G401.6 (cell line): ENCODE data around the gene SLC22A23.
"Not testable (repeated sequence)": the region's sequence is repeated elsewhere in the genome, so short reads cannot be mapped to it uniquely, and the experiment has no call there.

Experiments
- FAIRE-seq: peaks from 2 replicates; lab custom pipeline; 2012; peaks lifted over from hg19 to GRCh38; lab: Jason Lieb, UNC

SLC22A23 gene

DNA sequence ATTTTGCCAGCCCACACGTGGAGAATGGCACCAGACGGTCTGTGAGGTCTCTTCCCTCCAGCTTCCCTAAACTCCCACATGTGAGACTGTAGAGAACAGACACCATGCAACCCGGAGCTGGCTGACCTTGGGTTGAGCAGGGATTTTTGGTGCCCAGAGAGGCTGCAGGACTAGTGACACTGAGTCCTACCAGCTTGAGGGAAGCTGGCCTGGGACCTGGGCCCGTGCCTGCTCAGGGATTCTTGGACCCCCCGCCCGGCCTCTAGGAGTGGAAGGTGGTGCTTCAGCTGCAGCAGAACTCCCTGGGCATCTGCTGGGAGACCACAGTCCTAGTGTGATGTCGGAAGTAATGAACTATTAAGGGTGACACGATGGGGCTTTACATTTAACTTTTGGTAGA lies 194.9 kb downstream of the SLC22A23 start:
- FAIRE-seq = no peak

DNA sequence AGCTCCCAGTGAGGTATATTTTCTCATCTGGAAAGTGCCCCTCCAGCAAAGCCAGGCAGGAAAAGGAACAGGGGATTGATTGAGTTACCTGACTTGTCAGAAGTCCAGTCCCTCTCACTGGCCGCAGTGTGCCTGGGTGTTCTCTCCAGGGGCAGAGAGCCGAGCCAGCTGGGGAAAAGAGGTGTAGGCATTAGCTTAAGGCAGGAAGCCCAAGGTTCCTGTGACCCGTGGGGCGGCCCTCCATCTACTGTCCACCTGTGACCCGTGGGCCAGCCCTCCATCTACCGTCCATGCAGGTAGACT lies 195.4 kb downstream of the SLC22A23 start:
- FAIRE-seq = no peak

DNA sequence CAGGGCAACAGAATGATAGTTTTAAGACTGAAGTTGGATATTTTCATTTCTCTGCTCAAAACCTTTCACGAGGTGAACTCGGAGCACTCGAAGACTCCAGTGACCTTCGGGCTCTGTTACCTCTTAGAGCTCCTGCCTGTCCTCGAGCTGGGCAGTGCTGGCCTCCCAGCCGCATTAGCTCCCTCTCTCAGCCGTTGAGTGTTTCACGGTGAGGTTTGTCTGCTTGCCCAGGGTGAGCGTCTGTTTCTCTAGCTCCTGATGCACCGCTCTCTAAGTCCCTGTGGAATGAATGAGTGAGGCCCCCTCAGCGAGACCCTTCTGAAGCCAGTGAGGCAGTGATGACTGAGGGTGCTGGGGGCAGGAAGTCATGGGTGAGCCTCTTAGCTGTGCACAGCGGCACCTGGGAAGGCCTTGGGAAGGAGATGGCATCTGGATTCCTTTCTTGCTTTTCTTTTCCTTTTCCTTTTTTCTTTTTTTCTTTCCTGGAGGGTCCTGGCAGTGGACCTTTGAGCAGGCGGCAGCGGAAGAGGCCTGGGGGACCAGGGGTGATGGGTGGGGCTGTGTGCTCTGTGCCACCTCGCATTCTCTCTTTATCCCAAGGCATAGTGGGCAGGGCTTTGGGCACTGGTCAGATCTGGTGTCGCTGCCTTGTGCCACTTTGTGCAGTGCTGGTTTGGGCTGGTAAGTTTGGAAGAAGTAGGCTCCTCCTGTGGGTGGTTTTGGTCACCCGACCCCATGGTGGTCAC lies 195.9 kb downstream of the SLC22A23 start:
- FAIRE-seq = no peak

DNA sequence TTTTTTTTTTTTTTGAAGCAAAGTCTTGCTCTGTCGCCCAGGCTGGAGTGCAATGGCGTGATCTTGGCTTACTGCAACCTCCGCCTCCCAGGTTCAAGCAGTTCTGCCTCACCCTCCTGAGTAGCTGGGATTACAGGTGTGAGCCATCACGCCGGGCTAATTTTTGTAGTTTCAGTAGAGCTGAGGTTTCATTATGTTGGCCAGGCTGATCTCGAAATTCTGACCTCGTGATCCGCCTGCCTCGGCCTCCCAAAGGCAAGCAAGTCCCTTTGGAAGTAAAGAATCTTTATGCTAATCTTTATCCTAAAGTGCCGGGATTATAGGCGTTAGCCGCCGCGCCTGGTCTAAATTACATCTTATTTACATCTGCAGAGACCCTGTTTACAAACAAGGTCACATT lies 196.6 kb downstream of the SLC22A23 start:
- FAIRE-seq = no peak

DNA sequence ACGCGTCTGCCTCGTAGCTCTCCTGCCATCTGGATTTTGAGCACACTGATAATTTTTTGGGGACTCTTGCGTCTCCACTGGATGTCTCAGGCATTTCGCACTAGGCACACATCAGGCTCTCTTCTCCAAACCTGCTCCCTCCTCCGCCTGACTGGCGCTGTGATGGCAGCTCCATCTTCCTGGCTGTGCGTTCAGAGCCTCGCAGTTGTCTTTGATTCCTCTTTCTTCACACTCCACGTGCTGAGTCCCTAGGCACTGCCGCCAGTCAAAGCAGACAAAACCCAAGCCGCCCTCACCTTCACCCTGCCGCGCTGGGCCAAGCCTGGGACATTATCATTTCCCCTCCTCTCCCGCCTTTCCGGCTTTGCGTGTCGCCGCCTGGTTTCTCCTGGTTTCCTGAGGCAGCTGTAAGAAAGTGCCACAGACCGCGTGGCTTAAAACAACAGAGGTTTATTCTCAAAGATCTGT lies 197.3 kb downstream of the SLC22A23 start:
- no peak for FAIRE-seq

DNA sequence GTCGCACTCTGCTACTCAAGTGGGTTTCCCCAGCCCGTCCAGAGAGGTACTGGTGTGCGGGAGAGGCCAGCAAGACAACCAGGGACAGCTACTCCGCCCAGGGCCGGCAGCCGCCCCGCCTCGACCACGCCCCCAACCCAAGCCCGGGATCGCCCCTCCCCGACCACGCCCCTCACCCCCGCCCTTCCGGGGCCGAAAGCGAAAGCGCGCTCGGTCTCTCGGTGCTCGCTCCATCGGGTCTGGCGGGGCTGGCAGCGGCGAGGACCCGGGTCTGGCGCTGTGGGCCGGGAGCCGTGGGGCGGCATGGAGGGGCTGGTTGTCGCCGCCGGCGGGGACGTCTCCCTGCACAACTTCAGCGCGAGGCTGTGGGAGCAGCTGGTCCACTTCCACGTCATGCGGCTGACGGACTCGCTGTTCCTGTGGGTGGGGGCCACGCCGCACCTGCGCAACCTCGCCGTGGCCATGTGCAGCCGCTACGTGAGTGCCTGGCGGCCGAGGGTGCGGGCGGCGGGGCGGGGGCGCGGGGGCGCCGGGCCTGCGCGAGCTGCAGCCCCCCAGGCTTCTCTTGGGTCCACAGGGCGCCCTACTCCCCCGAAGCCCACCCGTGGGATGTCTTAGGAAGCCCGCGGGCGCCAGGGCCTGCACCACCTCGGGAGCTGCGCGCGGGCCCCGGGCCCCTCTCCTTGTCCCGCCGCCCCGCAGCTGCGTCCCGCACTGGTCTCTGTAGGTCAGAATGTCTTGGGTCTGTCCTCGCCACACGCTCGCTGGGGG lies 197.9 kb downstream of the SLC22A23 start, which contains the start of gene PSMG4:
TSS of gene PSMG4 (plus strand) at position 228 of the 771 bp plus-strand sequence. CDS start at position 304, 76 bp downstream.
- no peak for FAIRE-seq

DNA sequence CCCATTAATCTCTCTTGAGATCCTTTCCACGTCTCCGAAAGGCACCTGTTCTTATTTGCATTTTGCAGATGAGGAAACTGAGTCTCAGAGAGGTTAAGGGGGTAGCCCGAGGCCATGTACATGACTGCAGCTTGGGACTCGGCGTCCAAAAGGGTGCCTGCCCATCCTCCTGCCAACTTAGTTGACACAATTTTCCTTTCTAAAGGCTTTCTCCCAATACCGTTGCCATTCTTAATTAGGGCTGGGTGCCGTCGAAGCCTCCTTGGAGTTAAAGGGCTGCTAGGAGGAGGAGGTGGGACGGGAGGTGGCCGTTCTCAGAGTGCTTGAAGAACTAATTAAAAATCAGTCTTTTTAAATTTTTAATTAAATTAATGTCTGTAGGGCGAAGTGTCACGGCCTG lies 198.6 kb downstream of the SLC22A23 start:
- no peak for FAIRE-seq

DNA sequence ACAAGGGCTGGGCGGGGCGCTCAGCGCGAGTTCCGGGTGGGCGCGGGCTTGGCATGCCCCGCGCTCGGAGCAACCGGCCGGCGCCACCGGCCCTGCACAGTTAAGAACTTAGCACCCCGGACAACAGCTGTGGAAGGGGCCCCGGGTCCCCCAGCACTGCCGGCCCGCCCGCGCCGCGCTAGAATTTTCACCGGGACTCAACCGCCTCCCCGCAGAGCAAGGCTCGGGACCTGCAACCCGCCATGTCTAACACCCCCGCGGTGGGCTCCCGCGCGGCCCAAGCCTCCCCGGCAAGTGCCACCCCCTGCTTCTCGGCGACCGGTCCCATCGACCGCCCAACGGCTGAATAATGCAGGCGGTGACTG lies 203.3 kb downstream of the SLC22A23 start:
- FAIRE-seq = no peak

DNA sequence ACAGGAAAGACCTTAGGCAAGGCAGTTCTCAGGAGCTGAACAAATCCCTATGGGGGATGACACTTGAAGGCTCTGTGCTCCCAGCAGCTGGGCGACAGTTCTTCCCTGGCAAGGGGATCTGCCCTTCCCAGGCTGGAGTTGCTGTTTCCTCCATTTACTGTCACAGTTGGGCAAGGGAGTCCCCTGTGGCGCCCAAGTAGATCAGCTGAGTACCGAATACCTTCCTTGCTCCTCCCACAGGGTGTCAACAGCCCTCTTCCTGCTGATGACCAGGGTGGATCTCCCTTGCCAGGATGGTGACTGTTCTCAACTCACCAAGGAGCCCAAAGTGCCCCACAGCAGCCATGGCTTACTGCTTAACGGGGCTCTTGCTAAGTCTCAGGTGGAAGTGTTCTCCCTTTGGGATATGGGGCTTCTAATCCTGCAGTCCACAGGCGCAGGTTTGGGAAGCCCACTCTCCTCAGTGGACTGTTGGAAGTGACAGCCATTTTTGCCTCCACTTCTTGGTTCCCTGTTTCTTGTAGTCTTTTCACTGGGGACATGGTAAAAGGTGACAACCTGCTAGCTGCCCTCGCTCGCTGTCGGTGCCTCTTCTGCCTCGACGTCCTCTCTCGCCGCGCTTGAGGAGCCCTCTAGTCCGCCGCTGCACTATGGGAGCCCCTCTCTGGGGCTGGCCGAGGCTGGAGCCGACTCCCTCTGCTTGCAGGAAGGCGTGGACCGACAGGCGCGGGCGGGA lies 203.8 kb downstream of the SLC22A23 start:
- no peak for FAIRE-seq

DNA sequence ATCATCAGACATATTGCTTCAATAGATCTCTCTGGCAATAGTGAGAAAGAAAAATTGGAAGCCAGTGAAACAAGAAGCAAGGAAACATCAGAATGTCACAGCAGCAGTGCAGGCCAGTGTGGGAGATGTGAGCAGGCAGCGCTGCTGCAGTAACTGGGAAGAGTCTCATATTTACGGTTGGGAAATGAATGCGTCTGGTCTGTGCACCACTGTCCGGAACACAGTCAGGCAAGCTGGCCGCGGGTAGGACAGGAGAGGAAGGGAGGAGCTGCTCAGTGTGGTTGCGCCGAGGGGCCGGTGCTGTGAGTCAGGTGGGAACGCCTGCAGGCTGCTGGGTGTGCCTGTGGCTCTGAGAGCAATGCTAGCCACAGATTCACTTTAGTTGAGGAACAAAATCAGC lies 204.5 kb downstream of the SLC22A23 start:
- no peak for FAIRE-seq

DNA sequence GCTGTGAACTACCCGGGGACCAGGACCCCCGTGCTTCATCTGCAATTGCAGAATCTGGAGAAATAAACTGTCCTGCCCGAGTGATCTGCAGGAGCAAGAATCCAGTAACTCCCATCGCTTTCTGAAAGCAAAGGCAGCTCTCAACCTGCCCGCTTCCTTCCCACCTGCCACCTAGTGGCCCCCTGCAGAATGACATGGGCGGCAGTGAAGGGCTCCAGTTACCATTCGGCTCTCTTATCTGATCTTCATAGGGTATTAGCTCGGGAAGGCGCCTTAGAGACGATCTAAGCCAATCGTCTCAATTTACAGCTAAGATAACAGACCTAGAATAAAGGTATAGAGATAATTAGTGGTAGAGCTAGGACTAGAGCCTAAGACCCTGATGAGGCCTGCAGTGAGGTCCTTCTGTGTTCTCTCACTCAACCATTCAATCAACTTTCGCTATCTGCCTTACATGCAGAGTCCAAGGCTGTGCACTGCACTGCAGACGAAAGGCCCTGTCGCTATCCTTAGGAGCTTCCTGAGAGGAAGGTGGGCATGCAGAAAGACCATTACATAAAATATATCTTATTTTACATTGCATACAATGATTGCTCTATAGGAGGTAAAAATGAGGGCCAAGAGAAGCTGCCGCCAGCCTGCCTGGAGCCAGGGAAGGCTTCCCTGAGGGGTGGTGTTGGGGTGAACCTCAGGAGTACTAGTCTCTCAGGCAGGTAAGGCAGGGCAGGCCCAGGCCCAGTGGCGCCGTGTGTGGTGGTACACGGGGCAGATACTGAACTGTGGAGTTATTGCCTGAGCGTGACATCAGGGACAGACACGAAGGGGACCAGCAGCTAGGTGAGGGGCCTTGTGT lies 205.2 kb downstream of the SLC22A23 start:
- FAIRE-seq = peak; percentile 69

DNA sequence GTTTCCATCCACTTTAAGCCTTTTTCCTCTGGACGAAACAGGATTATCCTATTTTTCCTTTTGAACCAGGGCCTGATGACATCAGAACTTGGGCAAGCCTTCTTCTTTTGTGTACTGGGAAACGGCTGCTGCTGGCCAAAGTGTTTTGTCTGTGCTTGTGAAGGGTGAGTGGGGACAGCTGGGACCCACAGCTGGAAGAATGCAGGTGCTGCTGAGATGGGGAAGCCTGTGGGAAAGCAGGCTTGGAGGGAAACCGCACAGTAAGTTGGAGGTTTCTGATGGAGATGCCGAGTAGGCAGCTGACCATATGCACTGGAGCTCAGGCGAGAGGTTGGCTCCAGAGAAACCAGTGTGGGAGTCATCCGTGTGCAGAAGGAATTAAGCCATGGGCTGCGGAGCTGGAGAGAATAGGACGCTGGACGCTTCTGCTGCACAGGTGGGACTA lies 206.6 kb downstream of the SLC22A23 start:
- FAIRE-seq = no peak

DNA sequence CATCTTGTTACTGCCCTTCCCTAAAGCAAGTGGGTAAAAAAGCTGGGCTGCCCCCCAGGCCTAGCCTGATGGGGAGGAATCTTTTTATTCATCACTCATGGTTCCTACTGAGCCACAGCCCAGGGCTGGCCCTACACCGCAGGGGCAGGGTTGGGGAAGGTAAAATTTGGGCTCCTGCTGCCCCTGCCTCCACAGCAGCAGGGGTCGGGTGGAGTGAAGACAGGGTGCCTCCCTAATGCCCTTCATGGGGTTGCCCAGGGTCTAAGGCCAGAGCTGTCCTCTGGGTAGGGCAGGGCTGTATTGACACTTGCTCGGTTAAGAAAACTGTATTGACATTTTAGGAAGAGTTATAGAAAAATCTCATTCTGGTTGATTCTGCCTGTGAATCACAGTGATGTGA lies 207.0 kb downstream of the SLC22A23 start:
- no peak for FAIRE-seq

DNA sequence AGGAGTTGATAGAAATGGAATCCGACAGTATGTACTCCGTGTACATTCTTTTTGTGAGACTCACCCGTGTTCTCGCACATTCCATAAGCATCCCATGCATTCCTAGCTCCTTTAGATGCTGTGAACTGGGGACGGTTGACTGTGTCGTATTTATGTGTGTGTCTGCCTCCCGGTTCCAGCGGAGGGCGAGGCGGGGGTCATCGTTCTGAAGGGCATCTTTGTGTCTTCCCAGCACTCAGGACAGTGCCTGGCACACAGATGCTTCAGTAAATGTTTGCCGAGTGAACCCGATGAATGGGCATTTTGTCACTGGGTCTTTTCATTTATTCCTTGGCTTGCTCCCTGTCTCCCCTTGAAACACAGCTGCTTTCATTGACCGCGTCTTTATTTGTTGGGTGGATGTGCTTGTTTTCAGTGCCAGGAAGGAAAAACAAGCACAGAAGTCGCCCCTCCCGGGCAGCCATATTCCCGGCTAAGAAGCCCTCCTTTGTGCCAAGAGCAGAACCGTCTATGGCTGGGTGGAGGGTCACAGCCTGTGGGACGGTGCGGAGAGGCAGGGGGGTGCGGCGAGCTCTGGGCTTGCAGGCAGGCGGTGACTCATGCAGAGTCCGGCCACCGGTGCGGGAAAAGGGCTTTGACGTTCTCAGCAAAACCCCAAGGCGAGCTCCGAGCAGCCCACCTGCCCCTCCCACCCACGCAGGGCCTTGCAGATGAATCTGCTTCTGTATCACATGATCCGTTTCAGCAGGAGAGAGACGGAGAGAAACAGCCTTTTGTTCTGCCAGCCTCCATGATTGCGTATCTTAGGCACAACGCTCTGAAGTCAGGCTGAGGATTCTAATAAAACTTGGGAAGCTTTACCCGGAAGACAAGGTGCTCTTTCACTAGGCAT lies 209.3 kb downstream of the SLC22A23 start:
- no peak for FAIRE-seq

DNA sequence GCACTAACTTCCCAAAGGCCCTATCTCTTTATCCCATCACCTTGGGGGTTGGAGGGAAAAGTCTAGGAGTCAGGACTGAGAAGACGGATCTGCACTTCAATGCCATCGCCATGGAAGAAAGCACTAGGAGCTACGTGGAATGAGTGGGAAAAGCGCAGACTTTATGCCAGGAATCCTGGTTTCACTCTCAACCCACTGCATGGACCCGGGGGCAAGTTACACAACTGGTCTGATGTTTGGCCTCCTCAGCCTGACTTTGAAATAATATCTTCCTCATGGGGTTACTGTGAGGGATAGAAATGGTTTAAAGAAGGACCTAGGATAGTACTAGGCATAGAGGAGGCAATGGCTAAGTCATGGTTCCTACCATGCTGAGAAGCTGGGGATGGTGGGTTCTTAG lies 211.6 kb downstream of the SLC22A23 start:
- no peak for FAIRE-seq

DNA sequence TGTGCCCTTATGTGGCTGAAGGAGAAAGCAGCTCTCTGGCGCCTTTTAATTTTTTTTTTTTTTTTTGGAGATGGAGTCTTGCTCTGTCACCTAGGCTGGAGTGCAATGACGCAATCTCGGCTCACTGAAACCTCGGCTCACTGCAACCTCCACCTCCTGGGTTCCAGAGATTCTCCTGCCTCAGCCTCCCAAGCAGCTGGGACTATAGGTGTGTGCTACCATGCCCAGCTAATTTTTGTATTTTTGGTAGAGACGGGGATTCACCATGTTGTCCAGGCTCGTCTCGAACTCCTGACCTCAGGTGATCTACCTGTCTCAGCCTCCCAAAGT lies 212.1 kb downstream of the SLC22A23 start:
- FAIRE-seq = not testable (repeated sequence)

DNA sequence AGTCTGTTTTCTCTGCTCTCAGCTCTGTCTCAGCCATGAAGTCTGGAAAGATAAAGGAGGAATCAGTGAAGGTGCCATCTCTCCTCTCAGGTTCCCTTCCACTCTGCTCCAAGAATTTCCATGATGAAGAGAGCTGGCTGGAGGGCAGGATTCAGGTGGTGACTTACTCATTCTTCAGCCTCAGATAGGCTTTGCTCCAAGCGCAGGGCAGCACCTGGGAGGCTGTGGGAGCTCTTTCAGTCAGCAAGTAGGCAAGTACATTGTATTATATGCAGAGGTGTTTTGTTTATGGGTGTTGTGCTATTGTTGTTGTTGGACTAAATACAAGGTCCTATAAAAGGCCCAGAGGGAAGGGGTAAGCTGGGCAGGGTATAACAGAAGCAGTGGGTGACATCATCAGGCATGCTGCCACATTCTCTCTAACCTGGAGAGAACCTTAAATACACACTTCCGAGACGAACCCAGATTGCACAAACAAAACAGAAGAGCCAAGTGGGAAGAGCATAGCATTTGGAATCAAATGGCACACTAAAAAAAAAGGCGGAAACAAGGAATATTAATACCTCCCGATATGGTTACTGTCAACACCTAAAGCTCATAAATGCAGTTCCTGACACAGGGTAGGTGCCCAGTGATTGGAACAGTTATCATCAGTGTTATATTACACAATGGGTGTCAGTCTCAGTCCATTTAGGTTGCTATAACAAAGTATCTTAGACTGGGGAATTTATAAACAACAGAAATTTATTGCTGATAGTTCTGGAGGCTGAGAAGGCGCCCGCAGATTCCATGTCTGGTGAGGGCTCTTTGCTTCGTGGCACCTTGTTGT lies 212.6 kb downstream of the SLC22A23 start:
- no peak for FAIRE-seq

DNA sequence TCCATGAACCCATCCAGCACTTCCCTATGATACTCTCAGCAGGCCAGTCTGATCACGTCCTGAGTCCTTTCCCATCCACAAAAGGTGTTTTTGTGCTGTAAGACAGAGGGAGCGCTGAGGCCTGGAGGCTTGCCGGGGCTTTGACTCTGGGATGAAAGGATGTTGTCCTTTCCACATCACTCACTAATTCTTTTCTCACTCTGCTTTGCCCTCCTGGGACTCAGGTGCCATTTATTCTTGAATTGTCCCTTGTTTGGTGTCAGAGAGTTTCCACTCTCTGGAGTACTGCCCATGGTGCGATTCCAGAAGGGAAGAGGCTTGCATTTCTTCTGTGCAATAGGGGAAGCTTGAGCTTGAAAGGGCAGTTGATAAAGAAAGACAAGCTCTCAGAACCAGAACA lies 214.1 kb downstream of the SLC22A23 start:
- FAIRE-seq = no peak

DNA sequence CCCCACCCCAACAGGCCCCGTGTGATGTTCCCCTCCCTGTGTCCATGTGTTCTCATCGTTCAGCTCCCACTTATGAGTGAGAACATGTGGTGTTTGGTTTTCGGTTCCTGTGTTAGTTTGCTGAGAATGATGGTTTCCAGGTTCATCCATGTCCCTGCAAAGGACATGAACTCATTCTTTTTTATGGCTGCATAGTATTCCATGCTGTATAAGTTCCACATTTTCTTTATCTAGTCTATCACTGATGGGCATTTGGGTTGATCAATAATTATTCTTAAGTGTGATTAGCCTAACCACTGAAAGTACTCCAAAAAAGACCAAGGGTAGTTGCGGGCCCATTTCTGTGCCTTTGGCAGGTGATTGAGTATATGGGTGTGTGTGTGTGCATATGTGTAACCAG lies 215.1 kb downstream of the SLC22A23 start:
- FAIRE-seq = not testable (repeated sequence)

DNA sequence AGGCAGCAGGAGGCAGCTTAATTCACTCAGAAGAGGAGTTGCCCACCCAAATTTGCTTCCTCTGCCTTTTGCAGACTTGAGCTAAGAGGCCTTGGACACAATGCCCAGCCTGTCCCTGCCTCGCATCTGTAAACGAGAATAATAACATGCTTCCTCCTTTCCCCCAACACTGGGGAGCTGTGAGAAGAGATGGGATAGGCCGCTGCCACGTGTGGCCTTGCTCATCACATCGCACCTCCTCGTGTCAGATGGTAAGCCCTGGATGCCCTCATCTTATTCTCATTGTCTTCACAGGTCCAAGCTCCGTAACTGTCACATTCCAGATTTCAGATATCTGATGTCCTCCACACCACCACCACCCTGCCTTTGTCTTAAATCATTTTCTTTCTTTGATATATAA lies 216.3 kb downstream of the SLC22A23 start:
- no peak for FAIRE-seq
